Activated naive CD8-positive, alpha-beta T cell treated with anti-CD3 and anti-CD28 coated beads for 36 hours (primary cell): Measurements from ENCODE around the gene CLBA1. TPM values are rescaled to one million over a fixed set of nuclear protein-coding genes. Genes with fewer than 3 reads are reported as not detected.

Experiments
- DNase-seq: peaks from one replicate; pipeline ENCODE4 v3.0.0; 2021
- H3K27ac Mint-ChIP-seq: one replicate; pipeline ENCODE4 v1.8.0; 2022; ENCODE audit warnings: mild to moderate bottlenecking, moderate library complexity, mixed read lengths
- H3K27me3 Mint-ChIP-seq: one replicate; pipeline ENCODE4 v1.8.0; 2022; ENCODE audit warnings: mild to moderate bottlenecking, mixed read lengths
- H3K36me3 Mint-ChIP-seq: one replicate; pipeline ENCODE4 v1.8.0; 2021; ENCODE audit warnings: mild to moderate bottlenecking, mixed read lengths
- H3K4me1 Mint-ChIP-seq: one replicate; pipeline ENCODE4 v1.8.0; 2021; ENCODE audit warnings: mixed read lengths
- H3K4me3 Mint-ChIP-seq: one replicate; pipeline ENCODE4 v1.8.0; 2022; ENCODE audit warnings: mild to moderate bottlenecking, moderate library complexity, mixed read lengths
- H3K9me3 Mint-ChIP-seq: one replicate; pipeline ENCODE4 v1.8.0; 2022; ENCODE audit warnings: mixed read lengths
- total RNA-seq, 2 experiments: library from RNA; stranded (reverse); gene quantifications; one replicate each; pipeline ENCODE4 v1.2.3, GENCODE V29; 2021

CLBA1 gene
- total RNA-seq, 2 experiments from 2014 or later, result 1.5 to 1.9 TPM

GRCh38 chr14:105041841-105042765 is 56.5 kb downstream of the CLBA1 start:
- Mint-ChIP-seq H3K27ac (no peak overlapping the region), H3K4me1 (peaks cover 12% of the 10 kb centered on the region), H3K9me3 (no peaks in the 10 kb centered on the region), H3K27me3 (peaks cover 10% of the 10 kb centered on the region), H3K4me3 (no peak overlapping the region), H3K36me3 (no peaks in the 10 kb centered on the region)
- no peak for DNase-seq

GRCh38 chr14:105042813-105043212 is 57.2 kb downstream of the CLBA1 start:
- H3K9me3 Mint-ChIP-seq, result no peaks in the 10 kb centered on the region
- H3K4me3 Mint-ChIP-seq, result no peak overlapping the region
- no peak overlapping the region for H3K27ac Mint-ChIP-seq
- H3K4me1 Mint-ChIP-seq, result peaks cover 12% of the 10 kb centered on the region
- no peaks in the 10 kb centered on the region for H3K36me3 Mint-ChIP-seq
- no peak for DNase-seq
- peaks cover 10% of the 10 kb centered on the region for H3K27me3 Mint-ChIP-seq

DNA sequence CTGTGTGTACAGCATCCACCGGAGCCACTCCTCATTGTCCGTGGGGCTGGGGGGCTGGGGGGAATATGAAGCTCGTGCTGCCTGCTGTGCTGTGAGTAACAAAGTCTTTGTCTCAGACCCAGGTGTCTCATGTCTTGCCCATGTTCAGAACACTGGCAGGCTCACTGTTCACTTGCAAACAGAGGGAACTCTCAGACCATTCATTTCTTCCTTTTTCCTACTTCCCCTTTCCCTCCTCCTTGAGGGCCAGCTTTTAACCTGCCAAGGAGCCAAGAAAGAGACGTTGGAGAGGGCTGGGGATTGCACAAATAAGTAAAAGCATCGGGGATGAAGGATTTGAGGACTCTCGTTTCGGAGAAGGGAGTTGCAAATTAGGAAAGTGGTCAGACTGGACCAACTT is 58.1 kb downstream of the CLBA1 start:
- peaks cover 10% of the 10 kb centered on the region for H3K27me3 Mint-ChIP-seq
- no peaks in the 10 kb centered on the region for H3K9me3 Mint-ChIP-seq
- no peak for DNase-seq
- no peak overlapping the region for H3K4me3 Mint-ChIP-seq
- no peaks in the 10 kb centered on the region for H3K36me3 Mint-ChIP-seq
- peaks cover 12% of the 10 kb centered on the region for H3K4me1 Mint-ChIP-seq
- no peak overlapping the region for H3K27ac Mint-ChIP-seq

Other genes starting within 250 kb of the CLBA1 start
- 100 to 1,000 TPM; 137 to 147 TPM for gene SIVA1, start 232.6 kb upstream of the CLBA1 start, total RNA-seq
- 100 to 1,000 TPM; 112 TPM for gene AKT1, start 190.0 kb upstream of the CLBA1 start, total RNA-seq
- gene ZBTB42, start 184.7 kb upstream of the CLBA1 start, total RNA-seq, result 1 to 10 TPM; 1.1 to 1.4 TPM
- 1 to 10 TPM; 4.6 to 4.7 TPM for gene CEP170B, start 120.5 kb upstream of the CLBA1 start, total RNA-seq
- gene PLD4, start 60.9 kb upstream of the CLBA1 start, total RNA-seq, result not detected
- gene AHNAK2, start 7.4 kb upstream of the CLBA1 start, total RNA-seq, result under 1 TPM in 1 of 2 experiments, not detected in 1; 0.02 TPM
- gene CDCA4, start 35.3 kb downstream of the CLBA1 start, total RNA-seq, result 10 to 100 TPM; 89.7 to 89.8 TPM
- gene GPR132, start 79.6 kb downstream of the CLBA1 start, total RNA-seq, result 10 to 100 TPM; 23.9 to 24.1 TPM
- 1 to 10 TPM; 2.3 to 2.5 TPM for gene JAG2, start 183.0 kb downstream of the CLBA1 start, total RNA-seq
- gene NUDT14, start 195.5 kb downstream of the CLBA1 start, total RNA-seq, result 1 to 10 TPM; 8.6 to 9.1 TPM